HepG2 (cell line): Measurements from ENCODE around the gene FIBP. TPM values are rescaled to one million over a fixed set of nuclear protein-coding genes. Genes with fewer than 3 reads are reported as not detected.

Source experiments
- ATAC-seq: fragments of 200-7000 bp; cut with Tn5 transposase; 3 replicates; pipeline ENCODE4 v1.9.1; 2020; ENCODE audit warnings: mild to moderate bottlenecking, moderate library complexity
- BruUV-seq: library from RNA; stranded (reverse); fragments of 400-500 nt; replicated peaks from 2 replicates; lab custom pipeline; 2021; lab: Mats Ljungman, UMichigan
- CTCF ChIA-PET: fragments of 300-600 bp; formaldehyde crosslinking; extraction: SDS; loops from one replicate; lab custom pipeline; 2021; ENCODE audit warnings: low total read pairs, inconsistent platforms, low intra/inter-chr PET ratio; lab: Yijun Ruan, JAX
- POLR2A ChIA-PET: fragments of 350-600 bp; sonication (Branson Sonifier 250); formaldehyde crosslinking; loops from one replicate; lab custom pipeline; 2020; ENCODE audit warnings: antibody characterized with exemption, inconsistent platforms; lab: Yijun Ruan, JAX
- DNase-seq: peaks from one replicate; pipeline ENCODE4 v3.0.0-alpha.2; 2015; ENCODE audit warnings: low spot score
- FAIRE-seq: peaks from 3 replicates; lab custom pipeline; 2011; peaks lifted over from hg19 to GRCh38; lab: Jason Lieb, UNC
- H2AFZ ChIP-seq: one replicate; pipeline ENCODE4 v1.6.1; 2011; ENCODE audit warnings: low read length, inconsistent platforms
- H3K27ac ChIP-seq: fragments of 300-600 bp; 3 replicates; pipeline ENCODE4 v1.8.0; 2011; ENCODE audit warnings: mixed run types, mild to moderate bottlenecking, mixed read lengths, low read length, inconsistent platforms; ENCODE audit not compliant: insufficient read depth; ENCODE audit errors: extremely low read length
- H3K27me3 ChIP-seq, 2 experiments: fragments of 200-600 bp in 1 of 2; 2 replicates in 1 of 2; 3 replicates in 1 of 2; pipeline versions ENCODE4 v1.6.0 to v1.8.0; 2011; ENCODE audit warnings: low read length in 2 of 2, mild to moderate bottlenecking in 2 of 2, moderate library complexity in 2 of 2, inconsistent platforms in 1 of 2; ENCODE audit not compliant: insufficient read depth in 2 of 2, control insufficient read depth in 1 of 2
- H3K36me3 ChIP-seq, 2 experiments: fragments of 200-600 bp in 1 of 2; replicated peaks in 1 of 2; 2 replicates in 1 of 2; 3 replicates in 1 of 2; pipeline versions ENCODE4 v1.5.1 to v1.8.0; 2011; ENCODE audit warnings: low read length in 2 of 2, inconsistent platforms in 1 of 2; ENCODE audit not compliant: insufficient read depth in 2 of 2, control insufficient read depth in 1 of 2
- H3K4me1 ChIP-seq: 2 replicates; pipeline ENCODE4 v1.5.1; 2012; ENCODE audit warnings: low read length, inconsistent platforms; ENCODE audit not compliant: insufficient read depth
- H3K4me2 ChIP-seq: 2 replicates; pipeline ENCODE4 v1.6.0; 2011; ENCODE audit warnings: low read depth, low read length, inconsistent platforms
- H3K4me3 ChIP-seq, 3 experiments: fragments of 200-600 bp in 1 of 3; sonication (generic), shearing (Covaris generic) in 1 of 3; replicated peaks in 1 of 3; 2 replicates each; pipeline ENCODE4 v1.5.1; 2011 to 2016; ENCODE audit warnings: low read length in 3 of 3, inconsistent platforms in 2 of 3, low read depth in 2 of 3, mild to moderate bottlenecking in 2 of 3, control low read depth in 1 of 3, mixed read lengths in 1 of 3; ENCODE audit not compliant: insufficient read depth in 1 of 3
- H3K79me2 ChIP-seq: one replicate; pipeline ENCODE4 v1.6.1; 2011; ENCODE audit warnings: low read length, inconsistent platforms; ENCODE audit not compliant: insufficient read depth
- H3K9ac ChIP-seq: 2 replicates; pipeline ENCODE4 v1.6.0; 2011; ENCODE audit warnings: mild to moderate bottlenecking, low read depth, low read length, inconsistent platforms; ENCODE audit not compliant: insufficient read depth
- H3K9me3 ChIP-seq: 2 replicates; pipeline ENCODE4 v1.5.1; 2012; ENCODE audit warnings: mild to moderate bottlenecking, low read length
- H4K20me1 ChIP-seq: 2 replicates; pipeline ENCODE4 v1.6.0; 2011; ENCODE audit warnings: inconsistent platforms, mild to moderate bottlenecking, low read length, moderate library complexity; ENCODE audit not compliant: insufficient read depth
- E2F1 ChIP-seq: sonication (generic); formaldehyde crosslinking; IDR thresholded peaks from 2 replicates; pipeline ENCODE4 v1.5.0; 2020; ENCODE audit warnings: missing genetic modification reagents
- USF2 ChIP-seq, 2 experiments: sonication (generic) in 1 of 2; formaldehyde crosslinking in 1 of 2; IDR thresholded peaks; 2 replicates each; pipeline versions ENCODE4 v1.5.1 to v1.6.1; 2011 to 2020; ENCODE audit warnings: borderline replicate concordance in 1 of 2, low read depth in 1 of 2, low read length in 1 of 2, mild to moderate bottlenecking in 1 of 2, missing genetic modification reagents in 1 of 2, moderate library complexity in 1 of 2
- ZNF441 ChIP-seq: sonication (generic); formaldehyde crosslinking; IDR thresholded peaks from 2 replicates; pipeline ENCODE4 v1.7.0; 2021; ENCODE audit warnings: missing genetic modification reagents, borderline replicate concordance
- WGBS: methylation state at CpG from one replicate; pipeline ENCODE4 v1.1.6; 2017; ENCODE audit warnings: low lambda C conversion rate; 5-methylcytosine and 5-hydroxymethylcytosine counted together
- in situ Hi-C: cut with HindIII; loops from 2 replicates; pipeline ENCODE4 v1.10.0; 2017; ENCODE audit warnings: low pct_unique_long_range_greater_than_20kb; ENCODE audit not compliant: extremely low pct_ligation_motif_present
- intact Hi-C: fragments of 100-400 bp; cut with micrococcal nuclease; formaldehyde crosslinking; loops from one replicate; pipeline ENCODE4 v1.10.0; 2022; ENCODE audit not compliant: unreplicated experiment
- polyA plus RNA-seq, 8 experiments: library from polyadenylated mRNA; depleted of rRNA in 3 of 8; stranded (reverse) in 7 of 8; unstranded in 1 of 8; fragments of >200 nt; fragmentation: Illumina TruSeq in 4 of 8; extraction: Trizol in 4 of 8; gene quantifications; 2 replicates each; pipeline versions ENCODE4 v1.2.1 to v1.2.3, GENCODE V29; 2011 to 2016; ENCODE audit warnings: low read depth in 4 of 8, missing spikeins in 1 of 8, mixed read lengths in 1 of 8; ENCODE audit not compliant: insufficient read depth in 1 of 8
- total RNA-seq, 5 experiments: library from RNA; depleted of rRNA; stranded (reverse); fragments of >200 nt; fragmentation: Illumina TruSeq; extraction: Trizol; gene quantifications; 2 replicates each; pipeline ENCODE4 v1.2.3, GENCODE V29; 2016; ENCODE audit warnings: low read depth in 1 of 5

The FIBP gene
- total and polyA plus RNA-seq, 2 of the 13 experiments (the other 11 are each of a cell fraction or from before 2014, with no cell fraction given) = 42.9 to 62.1 TPM

- Histone ChIP-seq H3K27me3 (peaks cover 0 to 3% of the 10 kb centered on the region in 2 experiments; a peak in 1 of 5 replicates), H3K4me1 (peaks cover 46% of the 10 kb centered on the region), H2AFZ (no peak overlapping the region), H3K9ac (no peak overlapping the region), H3K4me2 (peak overlapping the region; percentile 18; the same call in 1 of the 2 replicates), H3K36me3 (no peaks in the 10 kb centered on the region), H3K4me3 (no peak overlapping the region)
- in situ Hi-C loops = no loop called here
- 22% methylated on average over 9 of the region's 9 CpGs for whole genome bisulfite sequencing
- FAIRE-seq (no peak), DNase-seq (no peak)
- no TSS peak for BruUV-seq
- TF ChIP-seq E2F1 (CRISPR knock-in tag) (no peak), ZNF441 (peak; percentile 98), USF2 (IDR thresholded peaks at IDR 0.05; ENCODE audit: low read depth, low read length) (peak; percentile 54), USF2 (CRISPR knock-in tag; IDR thresholded peaks at IDR 0.05; ENCODE audit: borderline replicate concordance) (peak; percentile 72; the same call in 1 of the 2 replicates)
- TF ChIP-seq, all 625 proteins: peak for 2
- Histone ChIP-seq H3K9me3 (no peaks in the 10 kb centered on the region), H3K27ac (no peak overlapping the region), H3K79me2 (no peaks in the 10 kb centered on the region), H4K20me1 (no peaks in the 10 kb centered on the region)
- no peak for ATAC-seq
- CTCF ChIA-PET = interaction anchor here (1.6 kb wide), 1 partner anchor 56 kb away, joined by 5 read pairs; no protein-coding TSS in a partner anchor
- POLR2A ChIA-PET = interaction anchor here (1.0 kb wide), 1 partner anchor 28 kb away, joined by 3 read pairs; no protein-coding TSS in a partner anchor
- intact Hi-C loops = loop anchor here (5.0 kb wide), 1 partner anchor 45 kb away; the partner anchor contains the start of gene FIBP
Observed at GRCh38 chr11:65932558-65932919, 44.3 kb upstream of the FIBP start.
